ENCODE results near the gene CRYBG2.

The CRYBG2 gene

GRCh38 chr1:26306290-26307229 is 47.4 kb downstream of the CRYBG2 start, which contains the start of gene UBXN11:
TSS of gene UBXN11 (minus strand) at chr1:26306636. CDS start at chr1:26302883, 3,753 bp downstream.
- peak within 1 kb of the TSS; percentile 97 for H3K4me3 ChIP-seq (ENCODE audit: low read length)
- TF ChIP-seq CTCF (conservative IDR thresholded peaks at IDR 0.05; ENCODE audit: low read depth, low read length): no peak
- peak; percentile 87 for DNase-seq (ENCODE audit: low read depth)

GRCh38 chr1:26305667-26306289 is 48.2 kb downstream of the CRYBG2 start:
- TF ChIP-seq CTCF (conservative IDR thresholded peaks at IDR 0.05; ENCODE audit: low read depth, low read length): no peak
- no peak for DNase-seq (ENCODE audit: low read depth)
- peak overlapping the region; percentile 97 for H3K4me3 ChIP-seq (ENCODE audit: low read length)

GRCh38 chr1:26302733-26303405 is 51.1 kb downstream of the CRYBG2 start:
- DNase-seq (ENCODE audit: low read depth): no peak
- H3K4me3 ChIP-seq (ENCODE audit: low read length): no peak overlapping the region
- TF ChIP-seq CTCF (conservative IDR thresholded peaks at IDR 0.05; ENCODE audit: low read depth, low read length): no peak

- TF ChIP-seq CTCF (conservative IDR thresholded peaks at IDR 0.05; ENCODE audit: low read depth, low read length): no peak
- no peak for DNase-seq (ENCODE audit: low read depth)
- no peak overlapping the region for H3K4me3 ChIP-seq (ENCODE audit: low read length)
Measured at GRCh38 chr1:26300578-26301275, 53.2 kb downstream of the CRYBG2 start.

- no peak overlapping the region for H3K4me3 ChIP-seq (ENCODE audit: low read length)
- no peak for DNase-seq (ENCODE audit: low read depth)
- TF ChIP-seq CTCF (conservative IDR thresholded peaks at IDR 0.05; ENCODE audit: low read depth, low read length): no peak
Measured at GRCh38 chr1:26297791-26298124, 56.2 kb downstream of the CRYBG2 start.

GRCh38 chr1:26297057-26297790 is 56.7 kb downstream of the CRYBG2 start:
- no peak overlapping the region for H3K4me3 ChIP-seq (ENCODE audit: low read length)
- TF ChIP-seq CTCF (conservative IDR thresholded peaks at IDR 0.05; ENCODE audit: low read depth, low read length): no peak
- DNase-seq (ENCODE audit: low read depth): no peak
